Osteocyte (in vitro differentiated cells): ENCODE results near the gene CD9. TPM values are rescaled to one million over a fixed set of nuclear protein-coding genes. Genes with fewer than 3 reads are reported as not detected.
A peak's percentile ranks its signal among the peaks of the same experiment; 100 is the strongest.

ENCODE experiments used
- DNase-seq: peaks from one replicate; pipeline ENCODE4 v3.0.0; 2021; ENCODE audit warnings: mixed read lengths; ENCODE audit not compliant: unreplicated experiment; ENCODE audit errors: extremely low spot score
- H3K27ac Mint-ChIP-seq: one replicate; pipeline ENCODE4 v1.8.0; 2021; ENCODE audit warnings: mild to moderate bottlenecking, mixed read lengths; ENCODE audit not compliant: unreplicated experiment
- H3K27me3 Mint-ChIP-seq: one replicate; pipeline ENCODE4 v1.8.0; 2021; ENCODE audit warnings: mixed read lengths; ENCODE audit not compliant: unreplicated experiment
- H3K36me3 Mint-ChIP-seq: one replicate; pipeline ENCODE4 v1.8.0; 2021; ENCODE audit warnings: mixed read lengths; ENCODE audit not compliant: unreplicated experiment
- H3K4me1 Mint-ChIP-seq: one replicate; pipeline ENCODE4 v1.8.0; 2021; ENCODE audit warnings: mixed read lengths; ENCODE audit not compliant: unreplicated experiment
- H3K4me3 Mint-ChIP-seq: one replicate; pipeline ENCODE4 v1.8.0; 2021; ENCODE audit warnings: mild to moderate bottlenecking, moderate library complexity, mixed read lengths; ENCODE audit not compliant: unreplicated experiment
- H3K9me3 Mint-ChIP-seq: one replicate; pipeline ENCODE4 v1.8.0; 2021; ENCODE audit warnings: mixed read lengths; ENCODE audit not compliant: unreplicated experiment
- CTCF ChIP-seq: fragments of 200-600 bp; sonication (generic); IDR thresholded peaks from 2 replicates; pipeline ENCODE4 v1.5.0; 2021; ENCODE audit warnings: antibody characterized with exemption, mild to moderate bottlenecking, moderate library complexity
- total RNA-seq: library from RNA; stranded (reverse); gene quantifications from 2 replicates; pipeline ENCODE4 v1.2.1, GENCODE V29; 2021

The CD9 gene
- total RNA-seq, 1 donor from 2014 or later = 77.1 TPM

DNA sequence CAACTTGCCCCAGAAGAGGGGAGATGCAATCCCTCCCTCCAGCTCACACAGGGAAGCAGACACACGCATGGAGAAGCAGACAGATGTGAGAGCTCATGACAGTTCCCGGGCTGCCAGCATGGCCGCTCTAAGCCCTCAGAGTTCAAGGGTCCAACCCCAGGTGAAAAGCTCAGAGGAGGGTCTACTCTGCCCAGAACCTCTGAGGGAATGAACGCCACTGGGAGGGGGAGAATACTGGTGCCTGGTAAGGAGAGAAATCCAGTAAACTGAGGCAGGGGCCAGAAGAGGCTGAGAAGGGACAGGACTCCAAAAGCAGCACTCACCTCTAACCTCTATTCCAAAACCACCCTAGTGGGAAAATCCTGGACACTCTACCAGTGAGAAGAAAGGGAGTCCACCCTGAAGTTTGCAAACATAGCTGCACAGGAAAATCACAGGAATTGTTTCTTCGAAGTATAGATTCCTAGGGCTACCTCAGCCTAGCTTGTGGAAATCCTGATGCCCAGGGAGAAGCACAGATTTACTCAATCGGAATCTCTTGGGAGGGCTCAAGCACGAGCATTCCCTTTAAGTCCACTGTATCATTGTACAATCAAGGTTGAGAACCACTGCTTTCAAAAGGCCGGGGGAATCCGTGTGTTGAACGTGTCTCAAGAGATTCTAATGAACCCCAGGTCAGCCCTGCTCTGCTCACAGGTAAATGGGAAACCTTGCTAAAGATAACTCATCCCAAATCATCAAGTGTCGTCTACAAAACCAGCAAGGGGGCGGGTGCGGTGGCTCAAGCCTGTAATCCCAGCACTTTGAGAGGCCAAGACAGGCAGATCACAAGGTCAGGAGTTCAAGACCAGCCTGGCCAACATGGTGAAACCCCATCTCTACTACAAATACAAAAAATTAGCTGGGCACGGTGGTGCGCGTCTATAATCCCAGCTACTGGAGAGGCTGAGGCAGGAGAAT is 76.0 kb downstream of the CD9 start:
- Mint-ChIP-seq H3K36me3 (no peaks in the 10 kb centered on the region), H3K9me3 (no peaks in the 10 kb centered on the region), H3K27ac (no peak overlapping the region), H3K27me3 (no peaks in the 10 kb centered on the region), H3K4me1 (peaks cover 29% of the 10 kb centered on the region), H3K4me3 (no peak overlapping the region)
- no peak for DNase-seq
- TF ChIP-seq CTCF = no peak

DNA sequence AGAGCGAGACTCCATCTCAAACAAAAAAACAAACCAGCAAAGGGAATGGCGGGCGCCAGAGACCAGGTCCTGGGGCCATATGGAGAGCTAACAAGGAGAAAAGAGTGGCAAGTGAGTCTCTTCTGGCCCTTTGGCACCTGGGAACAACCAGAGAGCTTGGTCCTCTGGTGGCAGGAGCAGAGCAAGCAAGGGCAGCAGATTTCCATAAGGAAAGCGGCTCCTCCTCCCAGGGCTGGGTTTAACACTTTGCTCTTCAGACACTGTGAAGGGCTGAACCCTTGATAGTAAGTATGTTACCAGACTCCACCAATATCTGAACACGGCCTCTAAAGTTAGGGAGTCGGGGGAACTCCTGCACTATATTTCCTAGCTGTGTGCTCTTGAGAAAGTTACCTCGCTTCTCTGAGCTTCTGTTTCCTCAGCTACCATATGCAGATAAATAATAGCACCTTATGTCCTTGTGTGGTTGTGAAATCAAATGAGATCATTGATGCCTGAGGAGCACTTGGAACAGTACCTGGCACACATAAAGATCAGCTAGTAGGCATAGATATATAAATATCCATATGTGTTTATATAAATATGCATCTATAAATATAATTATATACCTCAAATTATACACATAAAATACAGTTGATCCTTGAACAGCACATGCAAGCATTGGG is 76.9 kb downstream of the CD9 start:
- Mint-ChIP-seq H3K36me3 (no peaks in the 10 kb centered on the region), H3K4me1 (peaks cover 35% of the 10 kb centered on the region), H3K9me3 (no peaks in the 10 kb centered on the region), H3K27me3 (no peaks in the 10 kb centered on the region), H3K27ac (no peak overlapping the region), H3K4me3 (no peak overlapping the region)
- no peak for DNase-seq
- TF ChIP-seq CTCF = peak; percentile 19

- H3K36me3 Mint-ChIP-seq = no peaks in the 10 kb centered on the region
These were observed 77.8 kb downstream of the CD9 start for GRCh38 chr12:6277982-6278438.

DNA sequence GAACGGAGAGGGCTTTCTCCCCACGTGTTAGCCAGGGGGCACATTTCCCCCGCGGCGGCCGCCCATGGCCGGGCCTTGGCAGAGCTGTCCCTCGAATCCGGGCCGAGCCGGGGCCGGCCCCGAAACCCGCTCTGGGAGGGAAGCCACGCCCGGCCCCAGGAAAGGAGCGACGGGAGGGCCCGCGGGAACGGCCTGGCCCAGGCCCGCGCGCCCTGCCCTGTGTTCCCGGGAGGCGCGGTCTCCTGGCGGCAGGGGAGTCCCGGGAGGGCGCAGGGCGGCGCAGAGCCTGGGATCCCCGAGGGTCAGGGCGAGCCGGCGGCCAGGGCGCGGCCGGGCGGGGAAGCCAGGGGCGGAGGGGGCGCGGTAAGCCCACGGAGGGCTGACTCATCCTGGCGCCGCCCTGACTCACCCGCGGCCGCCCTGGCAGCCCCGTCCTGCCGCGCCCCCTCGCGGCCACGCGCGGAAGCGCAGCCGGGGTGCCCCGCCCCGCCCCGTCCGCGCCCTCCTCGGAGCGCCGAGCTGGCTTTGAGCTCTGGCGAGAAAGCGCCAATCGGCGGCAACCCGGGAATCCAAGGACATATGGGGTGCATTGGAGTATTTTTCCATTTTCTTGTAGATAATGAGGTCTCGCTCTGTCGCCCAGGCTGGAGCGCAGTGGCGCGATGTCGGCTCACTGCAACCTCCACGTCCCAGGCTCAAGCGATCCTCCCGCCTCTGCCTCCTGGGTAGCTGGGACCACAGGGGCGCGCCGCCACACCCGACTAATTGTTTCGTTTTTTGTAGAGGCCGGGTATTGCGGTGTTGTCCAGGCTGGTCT is 78.4 kb downstream of the CD9 start:
- H3K36me3 Mint-ChIP-seq = no peaks in the 10 kb centered on the region
- H3K9me3 Mint-ChIP-seq = no peaks in the 10 kb centered on the region
- TF ChIP-seq CTCF = peak; percentile 96
- H3K27me3 Mint-ChIP-seq = no peaks in the 10 kb centered on the region
- peaks cover 39% of the 10 kb centered on the region for H3K4me1 Mint-ChIP-seq
- peak overlapping the region; percentile 57 for H3K4me3 Mint-ChIP-seq
- peak; percentile 96 for DNase-seq
- H3K27ac Mint-ChIP-seq = peak overlapping the region; percentile 85

More at GRCh38 chr12:6277982-6278438, 77.8 kb downstream of the CD9 start:
- peak overlapping the region; percentile 81 for H3K27ac Mint-ChIP-seq
- H3K4me3 Mint-ChIP-seq = peak overlapping the region; percentile 57
- no peaks in the 10 kb centered on the region for H3K9me3 Mint-ChIP-seq
- DNase-seq = no peak
- H3K4me1 Mint-ChIP-seq = peaks cover 39% of the 10 kb centered on the region
- TF ChIP-seq CTCF = no peak
- H3K27me3 Mint-ChIP-seq = no peaks in the 10 kb centered on the region
